Stimulated activated CD4-positive, alpha-beta T cell treated with anti-CD3 and anti-CD28 coated beads, Interleukin-2, amount 100 ng/mL, for 48 hours (primary cell): ENCODE measurements around the gene PPFIBP2.
A peak's percentile ranks its signal among the peaks of the same experiment; 100 is the strongest.
"Not testable (repeated sequence)": the region's sequence is repeated elsewhere in the genome, so short reads cannot be mapped to it uniquely, and the experiment has no call there.

ENCODE experiments used
- DNase-seq, 2 donors: peaks; one replicate each; pipeline ENCODE4 v3.0.0-alpha.2; 2020

The PPFIBP2 gene

DNA sequence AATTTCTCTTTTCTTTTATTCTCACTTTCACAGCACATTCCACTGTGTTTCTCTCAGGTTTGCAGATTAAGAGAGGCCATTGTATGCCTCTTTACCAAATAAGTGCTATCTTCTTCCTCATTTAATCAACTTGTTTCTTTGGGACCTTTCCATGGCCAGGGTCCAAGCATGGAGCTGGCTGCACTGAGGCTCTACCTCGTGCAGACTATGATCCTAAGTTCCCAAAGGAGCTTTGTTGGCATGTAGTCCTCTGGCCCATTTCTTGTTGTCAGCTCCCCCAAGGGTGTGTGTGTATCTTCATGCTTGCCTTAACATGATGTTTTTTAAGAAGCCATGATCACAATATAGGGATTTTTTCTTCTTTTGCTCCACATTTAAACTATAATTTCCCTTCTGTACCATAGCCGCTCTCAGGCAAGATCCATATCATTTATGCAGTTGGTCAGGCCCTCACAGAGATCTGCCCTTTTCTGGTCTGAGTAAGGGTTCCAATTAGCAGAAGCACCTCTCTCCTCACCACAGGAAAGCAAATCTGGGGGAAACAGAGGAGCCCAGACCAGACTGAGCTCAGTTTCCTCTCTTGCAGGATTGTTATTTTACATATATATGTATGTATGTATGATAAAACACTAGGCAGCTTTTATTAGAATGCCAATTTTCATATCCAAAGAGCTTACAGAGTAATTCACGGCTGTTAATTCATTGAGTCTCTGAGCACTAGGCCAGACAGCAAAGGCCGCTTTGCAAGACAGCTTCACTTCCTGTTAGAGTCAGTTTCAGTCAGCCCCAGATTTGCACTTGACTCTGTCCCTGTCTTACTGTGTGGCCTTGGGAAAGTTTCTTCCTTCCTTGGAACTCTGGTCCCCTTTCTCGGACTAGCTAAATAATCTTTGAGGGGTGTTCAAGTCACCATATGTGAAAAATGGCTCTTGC lies 125.2 kb downstream of the PPFIBP2 start:
- DNase-seq: no peak

DNA sequence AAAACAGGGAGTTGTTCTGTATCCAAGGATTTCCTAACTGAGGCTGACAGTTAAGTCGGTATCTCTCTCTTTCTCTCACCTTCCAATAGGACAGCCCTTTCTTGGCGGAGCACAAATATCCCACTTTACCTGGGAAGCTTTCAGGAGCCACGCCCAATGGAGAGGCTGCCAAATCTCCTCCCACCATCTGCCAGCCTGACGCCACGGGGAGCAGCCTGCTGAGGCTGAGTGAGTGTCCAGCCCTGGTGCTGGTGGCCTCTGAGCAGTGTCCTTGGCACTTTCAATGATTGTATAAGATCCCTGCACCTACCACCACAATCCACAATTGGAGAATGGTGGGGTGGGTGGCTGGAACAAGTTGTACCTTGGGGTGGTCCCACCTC lies 125.8 kb downstream of the PPFIBP2 start:
- DNase-seq: no peak

GRCh38 chr11:7640816-7641215 lies 127.0 kb downstream of the PPFIBP2 start:
- DNase-seq: no peak

GRCh38 chr11:7642747-7643146 lies 128.9 kb downstream of the PPFIBP2 start:
- DNase-seq: no peak

DNA sequence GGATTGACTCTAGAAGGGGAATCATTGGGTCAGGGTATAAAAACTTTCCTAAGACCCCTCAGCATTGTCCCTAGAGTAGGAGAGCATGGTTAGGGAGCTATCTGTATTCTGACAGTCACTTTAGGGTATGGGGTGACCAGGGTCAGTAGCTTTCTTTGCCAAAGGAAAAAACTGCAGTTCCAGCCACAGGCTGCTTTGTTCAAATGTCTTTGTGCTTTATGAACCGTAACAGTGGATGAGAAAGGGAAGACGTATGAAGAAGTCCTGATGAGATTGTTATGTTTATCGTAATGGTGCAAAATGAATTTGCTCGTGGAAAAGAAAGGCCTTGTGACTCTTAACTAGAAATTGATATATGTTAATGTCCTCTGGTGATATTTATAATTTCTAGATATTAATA lies 129.5 kb downstream of the PPFIBP2 start:
- no peak for DNase-seq

DNA sequence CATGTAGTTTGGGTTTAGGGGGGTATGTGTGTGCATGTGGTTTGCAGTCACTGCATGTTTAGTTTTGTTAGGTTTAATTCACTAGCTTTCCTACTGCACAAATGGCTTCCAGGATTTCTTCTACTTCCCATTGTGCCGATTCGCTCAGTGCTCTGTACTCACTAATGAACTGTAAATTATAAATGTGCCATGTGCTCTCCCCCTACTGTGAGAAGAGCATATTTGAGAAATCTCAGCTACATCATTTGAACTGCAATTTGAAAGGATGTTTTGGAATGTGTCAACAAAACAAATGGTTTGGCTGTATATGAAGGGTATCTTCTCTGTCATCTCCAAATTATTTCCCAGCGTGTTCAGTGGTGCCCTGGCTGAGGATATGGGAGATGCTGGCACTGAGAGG lies 131.4 kb downstream of the PPFIBP2 start:
- no peak for DNase-seq

GRCh38 chr11:7646866-7647265 lies 133.1 kb downstream of the PPFIBP2 start:
- no peak for DNase-seq

DNA sequence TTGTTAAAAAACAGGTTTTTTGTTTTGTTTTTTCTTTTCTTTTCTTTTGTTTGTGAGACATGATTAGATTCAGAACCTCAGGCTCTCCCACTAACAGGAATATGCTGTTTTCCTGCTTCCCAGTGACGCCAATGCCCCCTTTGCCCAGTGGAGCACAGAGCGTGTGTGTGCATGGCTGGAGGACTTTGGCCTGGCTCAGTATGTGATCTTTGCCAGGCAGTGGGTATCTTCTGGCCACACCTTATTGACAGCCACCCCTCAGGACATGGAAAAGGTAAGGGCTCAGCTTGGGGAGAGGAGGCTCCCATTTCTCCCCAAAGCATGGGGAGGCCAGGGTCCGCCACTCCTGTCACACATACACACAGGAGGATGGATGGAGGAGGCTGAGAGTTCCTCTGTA lies 134.5 kb downstream of the PPFIBP2 start:
- no peak for DNase-seq

- no peak for DNase-seq
These were observed 137.3 kb downstream of the PPFIBP2 start for GRCh38 chr11:7651140-7651551.

GRCh38 chr11:7651700-7652099 lies 137.9 kb downstream of the PPFIBP2 start:
- no peak for DNase-seq

GRCh38 chr11:7654195-7654705 lies 140.5 kb downstream of the PPFIBP2 start:
- no peak for DNase-seq

DNA sequence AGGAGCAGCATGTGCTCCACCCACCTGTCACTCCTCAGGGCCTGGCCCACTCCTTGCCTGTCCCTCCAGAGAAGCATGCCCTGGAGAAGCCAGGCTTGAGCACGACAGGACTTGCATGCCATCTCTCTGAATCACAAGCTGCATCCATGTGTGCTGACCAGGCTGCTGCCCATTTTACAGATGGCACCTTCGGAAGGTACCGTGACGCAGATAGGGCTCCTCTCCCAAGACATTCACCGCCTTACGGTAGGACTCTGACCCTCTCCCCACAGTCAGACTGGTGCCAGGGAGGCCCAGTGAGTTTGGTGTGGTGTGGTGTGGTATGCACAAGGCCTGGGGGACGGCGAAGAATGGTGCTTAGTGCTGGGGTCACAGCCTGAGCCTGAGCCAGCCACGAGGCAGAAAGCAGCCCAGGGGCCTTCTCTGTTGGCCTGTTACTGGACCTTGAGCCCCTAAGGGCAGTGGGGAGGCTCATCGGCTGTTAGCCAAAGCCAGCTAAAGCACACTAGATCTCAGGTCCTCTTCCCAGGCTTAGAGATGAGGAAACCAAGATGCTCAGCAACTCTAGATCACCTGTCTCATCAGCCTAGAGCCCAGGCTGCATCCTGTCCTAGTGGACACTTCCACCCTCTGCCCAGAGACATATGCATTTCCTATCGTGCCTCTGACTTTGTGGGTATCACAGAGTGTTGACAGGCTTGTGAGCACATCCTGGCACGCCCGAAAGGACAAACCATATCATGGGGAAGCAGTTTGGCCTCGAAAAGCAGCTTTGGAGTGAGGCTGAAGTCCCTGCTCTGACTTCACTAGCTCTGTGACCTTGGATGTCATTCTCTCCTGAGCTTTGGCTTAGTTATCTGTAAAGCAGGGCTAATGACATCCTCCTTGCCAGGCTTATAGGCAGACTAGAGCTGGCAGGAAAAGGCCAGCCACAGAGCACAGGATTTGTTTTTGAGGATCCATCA lies 141.7 kb downstream of the PPFIBP2 start:
- DNase-seq: no peak

- no peak for DNase-seq
These were observed 142.9 kb downstream of the PPFIBP2 start for GRCh38 chr11:7656704-7657103.

DNA sequence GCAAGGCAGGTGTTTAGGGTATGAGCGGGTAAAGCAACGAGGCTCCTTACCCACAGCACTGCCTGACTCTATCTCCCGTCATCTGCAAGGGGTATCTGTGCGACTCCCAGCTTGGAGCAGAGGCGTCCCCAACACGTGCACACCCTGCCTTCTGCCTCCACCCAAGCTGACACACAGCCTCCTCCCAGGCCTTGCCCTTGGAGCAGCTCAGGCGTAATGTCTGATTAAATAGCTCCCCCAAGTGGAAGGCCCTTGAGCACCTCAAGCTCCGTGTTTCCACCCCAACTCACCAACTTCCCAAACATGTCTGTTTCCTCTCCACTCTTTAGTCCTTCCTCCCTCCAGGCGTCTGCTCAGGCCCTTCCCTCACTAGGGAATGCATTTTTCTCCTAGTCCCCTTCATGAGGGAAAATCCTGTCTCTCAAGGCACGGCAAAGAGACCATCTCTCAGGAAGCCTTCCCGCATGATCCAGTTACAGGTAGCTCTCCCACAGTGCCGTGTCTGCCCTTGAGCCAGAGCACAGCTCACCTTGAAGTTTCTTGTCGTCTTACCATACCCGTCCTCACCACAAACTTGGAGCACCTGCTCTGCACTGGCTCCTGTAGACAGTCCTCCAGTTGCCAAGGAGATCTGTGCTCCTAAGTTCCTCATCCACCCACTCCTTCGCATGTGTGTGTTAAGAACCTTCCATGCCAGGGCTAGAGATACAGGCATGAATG lies 143.7 kb downstream of the PPFIBP2 start:
- no peak for DNase-seq

- DNase-seq: not testable (repeated sequence)
These were observed 149.7 kb downstream of the PPFIBP2 start for GRCh38 chr11:7663531-7663930.

GRCh38 chr11:7664867-7665266 lies 151.1 kb downstream of the PPFIBP2 start:
- DNase-seq: no peak

- peak; percentile 69 for DNase-seq
These were observed 151.9 kb downstream of the PPFIBP2 start for GRCh38 chr11:7665473-7666291.

GRCh38 chr11:7666292-7666866 lies 152.6 kb downstream of the PPFIBP2 start:
- DNase-seq: no peak

DNA sequence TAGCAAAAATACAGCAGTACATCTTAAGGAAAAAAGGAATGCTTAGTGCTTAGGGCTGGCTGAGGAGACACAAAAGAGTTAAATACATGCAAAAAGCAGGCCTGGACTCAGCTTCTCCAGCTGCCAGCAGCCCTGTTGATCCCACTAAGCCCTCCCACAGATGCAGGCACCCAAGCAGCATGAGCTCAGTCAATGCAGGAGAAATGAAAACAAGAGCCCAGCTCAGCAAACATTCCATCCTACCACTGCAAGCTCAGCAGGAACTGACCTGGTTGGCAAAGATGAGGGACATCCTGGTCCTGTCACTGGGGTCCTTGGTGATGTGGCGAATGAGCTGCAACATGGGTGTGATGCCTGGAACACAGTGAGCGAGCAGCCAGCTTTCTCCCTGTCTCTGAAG lies 153.7 kb downstream of the PPFIBP2 start:
- no peak for DNase-seq

DNA sequence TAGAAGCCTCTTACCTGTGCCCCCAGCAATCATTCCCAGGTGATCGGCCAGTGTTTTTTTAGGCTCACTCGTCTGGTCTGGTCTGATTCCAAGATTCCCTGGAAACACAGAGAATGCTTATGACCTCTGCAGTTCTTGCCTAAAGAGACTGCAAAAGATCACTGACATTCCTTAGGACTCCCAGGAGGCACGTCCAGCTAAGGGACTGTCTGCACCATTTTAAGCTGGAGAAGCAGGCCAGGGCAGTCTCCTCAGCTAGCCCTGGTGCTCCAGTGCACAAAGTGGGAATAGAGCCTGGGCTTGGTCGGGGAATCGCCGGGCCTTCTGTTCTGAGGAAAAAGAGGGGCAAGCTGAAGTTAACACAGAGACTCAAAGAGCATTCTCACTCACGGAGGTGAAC lies 154.7 kb downstream of the PPFIBP2 start:
- DNase-seq: no peak

DNA sequence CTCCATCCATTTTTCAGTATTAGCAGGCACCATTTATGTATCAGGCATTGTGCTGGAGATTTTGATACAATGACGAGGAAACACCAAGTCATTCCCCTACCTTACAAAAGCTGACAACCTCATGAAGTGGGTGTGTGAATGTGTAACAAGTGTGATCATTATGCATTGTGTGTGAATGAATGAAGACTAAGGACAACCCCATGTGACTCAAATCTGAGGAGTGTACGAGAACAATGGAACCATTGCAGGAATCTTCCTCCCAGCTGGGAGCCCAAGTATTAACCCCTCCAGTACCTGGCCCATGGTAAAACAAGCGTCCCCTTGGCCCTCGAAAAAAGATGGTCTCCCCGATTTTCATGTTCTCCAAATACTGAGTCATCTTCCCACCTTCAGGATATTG lies 155.1 kb downstream of the PPFIBP2 start:
- DNase-seq: no peak
